ENCODE data around the gene COL4A4. TPM values are rescaled to one million over a fixed set of nuclear protein-coding genes. Genes with fewer than 3 reads are reported as not detected.

The COL4A4 gene
- total and polyA plus RNA-seq, 2 experiments from 2014 or later: 0.47 to 3.0 TPM

DNA sequence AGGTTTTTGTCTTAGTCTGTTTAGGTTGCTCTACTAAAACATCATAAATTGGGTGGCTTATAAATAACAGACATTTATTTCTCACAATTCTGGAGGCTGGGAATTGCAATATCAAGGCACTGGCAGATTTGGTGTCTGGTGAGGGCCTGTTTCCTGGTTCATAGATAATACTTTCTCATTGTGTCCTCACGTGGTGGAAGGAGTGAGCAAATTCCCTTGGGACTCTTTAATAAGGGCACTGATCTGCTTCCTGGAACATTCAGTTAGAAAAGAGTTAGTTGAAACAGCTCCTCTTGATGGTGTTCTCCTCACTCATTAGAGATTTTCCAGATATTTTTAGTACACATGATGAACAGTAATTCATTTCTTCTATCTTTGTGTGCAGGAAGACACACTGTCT is 22.7 kb upstream of the COL4A4 start:
- Histone ChIP-seq H3K4me2 (no peak overlapping the region), H3K4me3 (no peak overlapping the region), H3K9me3 (ENCODE audit: low read depth) (no peaks in the 10 kb centered on the region), H4K20me1 (ENCODE audit: insufficient read depth, poor library complexity, severe bottlenecking) (no peaks in the 10 kb centered on the region), H3K36me3 (replicated peaks; ENCODE audit: insufficient read depth, low read depth) (no peaks in the 10 kb centered on the region), H2AFZ (no peak overlapping the region), H3K4me1 (ENCODE audit: insufficient read depth) (no peaks in the 10 kb centered on the region), H3K27me3 (no peaks in the 10 kb centered on the region), H3K79me2 (no peaks in the 10 kb centered on the region), H3K9me2 (replicated peaks; ENCODE audit: insufficient read depth) (no peaks in the 10 kb centered on the region), H3K27ac (no peak overlapping the region)
- TF ChIP-seq EZH2 (IDR thresholded peaks at IDR 0.05; ENCODE audit: borderline replicate concordance) (no peak), EZH2phosphoT487 (IDR thresholded peaks at IDR 0.05; ENCODE audit: low read depth, severe bottlenecking, unreplicated experiment) (no peak)
- TF ChIP-seq, protein P1, sequence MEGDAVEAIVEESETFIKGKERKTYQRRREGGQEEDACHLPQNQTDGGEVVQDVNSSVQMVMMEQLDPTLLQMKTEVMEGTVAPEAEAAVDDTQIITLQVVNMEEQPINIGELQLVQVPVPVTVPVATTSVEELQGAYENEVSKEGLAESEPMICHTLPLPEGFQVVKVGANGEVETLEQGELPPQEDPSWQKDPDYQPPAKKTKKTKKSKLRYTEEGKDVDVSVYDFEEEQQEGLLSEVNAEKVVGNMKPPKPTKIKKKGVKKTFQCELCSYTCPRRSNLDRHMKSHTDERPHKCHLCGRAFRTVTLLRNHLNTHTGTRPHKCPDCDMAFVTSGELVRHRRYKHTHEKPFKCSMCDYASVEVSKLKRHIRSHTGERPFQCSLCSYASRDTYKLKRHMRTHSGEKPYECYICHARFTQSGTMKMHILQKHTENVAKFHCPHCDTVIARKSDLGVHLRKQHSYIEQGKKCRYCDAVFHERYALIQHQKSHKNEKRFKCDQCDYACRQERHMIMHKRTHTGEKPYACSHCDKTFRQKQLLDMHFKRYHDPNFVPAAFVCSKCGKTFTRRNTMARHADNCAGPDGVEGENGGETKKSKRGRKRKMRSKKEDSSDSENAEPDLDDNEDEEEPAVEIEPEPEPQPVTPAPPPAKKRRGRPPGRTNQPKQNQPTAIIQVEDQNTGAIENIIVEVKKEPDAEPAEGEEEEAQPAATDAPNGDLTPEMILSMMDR (IDR thresholded peaks at IDR 0.05; ENCODE audit: poor library complexity): no peak
- WGBS (ENCODE audit: low lambda C conversion rate, missing lambda C conversion rate): 56% methylated on average over 1 of the region's 1 CpG
- no peak for DNase-seq (ENCODE audit: low spot score)

DNA sequence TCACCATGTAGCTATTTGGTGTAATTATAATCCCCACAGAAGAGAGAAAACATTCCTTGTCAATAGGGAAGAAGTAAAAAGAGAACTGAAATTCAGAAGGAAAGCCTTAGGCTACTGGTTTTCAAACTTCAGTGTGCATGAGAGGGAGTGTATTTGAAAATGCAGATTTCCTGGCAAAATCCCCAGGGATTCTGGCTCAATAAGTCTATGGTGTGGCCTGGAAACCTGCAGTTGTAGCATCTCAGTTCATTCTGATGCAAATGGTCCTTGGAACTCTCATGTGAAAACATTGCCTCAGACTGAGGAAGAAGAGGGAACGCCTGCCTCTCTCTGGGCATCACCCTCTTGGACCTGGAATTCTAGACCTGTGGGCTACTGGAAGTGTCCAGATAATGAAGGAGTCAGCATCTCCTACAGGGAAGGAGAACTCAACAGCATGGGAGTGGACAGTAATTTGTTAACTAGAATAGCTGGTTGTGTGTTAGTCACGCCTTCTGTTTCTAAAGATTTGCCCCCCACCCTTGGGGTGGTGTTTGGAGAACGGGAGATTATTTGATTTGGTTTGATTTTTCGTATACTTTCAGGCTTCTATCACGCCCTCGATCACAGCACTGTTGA is 21.7 kb upstream of the COL4A4 start:
- Histone ChIP-seq H3K9me2 (replicated peaks; ENCODE audit: insufficient read depth) (no peaks in the 10 kb centered on the region), H3K79me2 (no peaks in the 10 kb centered on the region), H3K4me1 (ENCODE audit: insufficient read depth) (no peaks in the 10 kb centered on the region), H2AFZ (no peak overlapping the region), H3K4me2 (no peak overlapping the region), H3K27me3 (no peaks in the 10 kb centered on the region), H3K4me3 (no peak overlapping the region), H3K27ac (no peak overlapping the region), H3K36me3 (replicated peaks; ENCODE audit: insufficient read depth, low read depth) (no peaks in the 10 kb centered on the region), H4K20me1 (ENCODE audit: insufficient read depth, poor library complexity, severe bottlenecking) (no peaks in the 10 kb centered on the region), H3K9me3 (ENCODE audit: low read depth) (no peaks in the 10 kb centered on the region)
- whole genome bisulfite sequencing (ENCODE audit: low lambda C conversion rate, missing lambda C conversion rate): 93% methylated on average over 6 of the region's 6 CpGs
- DNase-seq (ENCODE audit: low spot score): no peak
- TF ChIP-seq EZH2phosphoT487 (IDR thresholded peaks at IDR 0.05; ENCODE audit: low read depth, severe bottlenecking, unreplicated experiment): no peak
- TF ChIP-seq EZH2 (IDR thresholded peaks at IDR 0.05; ENCODE audit: borderline replicate concordance): no peak
- TF ChIP-seq, protein P1 (IDR thresholded peaks at IDR 0.05; ENCODE audit: poor library complexity): no peak

DNA sequence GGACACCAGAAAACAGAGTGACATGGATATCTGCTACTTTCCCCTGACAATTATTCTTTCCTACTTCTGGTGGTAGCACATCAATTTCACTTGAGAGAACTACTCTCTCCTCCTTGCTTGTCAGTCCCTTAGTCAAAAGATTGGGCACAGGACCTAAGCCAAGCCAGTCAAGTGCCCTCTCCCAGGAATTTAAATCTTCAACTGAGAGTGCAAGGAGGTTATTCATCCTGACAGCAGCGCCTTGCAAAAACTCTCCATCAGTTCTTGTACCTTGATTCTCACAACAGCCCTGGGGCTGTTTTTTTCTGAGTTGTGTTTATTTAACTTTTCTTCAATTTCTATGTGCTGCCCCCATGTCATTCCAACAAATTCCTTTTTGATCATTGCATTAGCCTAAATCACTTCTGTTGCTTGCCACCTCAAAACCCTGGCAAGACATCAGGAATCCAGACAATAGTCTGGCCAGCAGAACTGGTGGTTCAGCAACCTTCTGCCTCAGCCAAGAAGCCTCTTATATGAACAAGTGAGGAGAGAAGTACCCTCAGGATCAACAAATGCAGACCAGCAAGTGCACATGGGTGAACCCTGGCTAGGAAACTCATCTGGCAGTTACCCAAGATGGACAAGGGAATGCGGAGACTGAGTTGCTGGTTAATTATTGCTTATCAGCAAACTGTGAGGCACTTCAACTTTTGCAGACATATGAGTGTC is 19.8 kb upstream of the COL4A4 start:
- Histone ChIP-seq H3K27me3 (no peaks in the 10 kb centered on the region), H3K4me1 (ENCODE audit: insufficient read depth) (no peaks in the 10 kb centered on the region), H3K27ac (no peak overlapping the region), H3K36me3 (replicated peaks; ENCODE audit: insufficient read depth, low read depth) (no peaks in the 10 kb centered on the region), H2AFZ (no peak overlapping the region), H3K4me3 (no peak overlapping the region), H3K9me3 (ENCODE audit: low read depth) (no peaks in the 10 kb centered on the region), H3K4me2 (no peak overlapping the region), H3K9me2 (replicated peaks; ENCODE audit: insufficient read depth) (no peaks in the 10 kb centered on the region), H4K20me1 (ENCODE audit: insufficient read depth, poor library complexity, severe bottlenecking) (no peaks in the 10 kb centered on the region), H3K79me2 (no peaks in the 10 kb centered on the region)
- DNase-seq (ENCODE audit: low spot score): peak; percentile 23
- WGBS (ENCODE audit: low lambda C conversion rate, missing lambda C conversion rate): 83% methylated on average over 2 of the region's 2 CpGs
- no peak for TF ChIP-seq EZH2phosphoT487 (IDR thresholded peaks at IDR 0.05; ENCODE audit: low read depth, severe bottlenecking, unreplicated experiment)
- no peak for TF ChIP-seq EZH2 (IDR thresholded peaks at IDR 0.05; ENCODE audit: borderline replicate concordance)
- TF ChIP-seq, protein P1 (IDR thresholded peaks at IDR 0.05; ENCODE audit: poor library complexity): no peak
